Eye (tissue), 1 donor: ENCODE measurements around the gene PDZRN4.

Experiments used
- DNase-seq: peaks from one replicate; pipeline ENCODE4 v3.0.0-alpha.2; 2015

PDZRN4 gene

GRCh38 chr12:41365653-41366171 lies 177.6 kb downstream of the PDZRN4 start:
- peak; percentile 6 for DNase-seq

- DNase-seq, result no peak
These were observed 179.7 kb downstream of the PDZRN4 start for GRCh38 chr12:41367726-41368405.

GRCh38 chr12:41380878-41381277 lies 192.8 kb downstream of the PDZRN4 start:
- no peak for DNase-seq

GRCh38 chr12:41402801-41403200 lies 214.7 kb downstream of the PDZRN4 start:
- no peak for DNase-seq

- DNase-seq, result peak; percentile 48
These were observed 219.2 kb downstream of the PDZRN4 start for GRCh38 chr12:41407232-41407799.

GRCh38 chr12:41409628-41410027 lies 221.5 kb downstream of the PDZRN4 start:
- DNase-seq, result peak; percentile 7

GRCh38 chr12:41418586-41418985 lies 230.5 kb downstream of the PDZRN4 start:
- DNase-seq, result no peak

- peak; percentile 28 for DNase-seq
These were observed 231.2 kb downstream of the PDZRN4 start for GRCh38 chr12:41419131-41419893.

GRCh38 chr12:41424651-41425050 lies 236.5 kb downstream of the PDZRN4 start:
- DNase-seq, result no peak

- no peak for DNase-seq
These were observed 245.3 kb downstream of the PDZRN4 start for GRCh38 chr12:41433460-41433859.

GRCh38 chr12:41436076-41436475 lies 248.0 kb downstream of the PDZRN4 start:
- DNase-seq, result peak; percentile 14

GRCh38 chr12:41437563-41437962 lies 249.4 kb downstream of the PDZRN4 start:
- peak; percentile 90 for DNase-seq

GRCh38 chr12:41438854-41439541 lies 250.9 kb downstream of the PDZRN4 start:
- DNase-seq, result no peak

GRCh38 chr12:41439801-41440200 lies 251.7 kb downstream of the PDZRN4 start:
- DNase-seq, result no peak

GRCh38 chr12:41441180-41441579 lies 253.1 kb downstream of the PDZRN4 start:
- no peak for DNase-seq

- DNase-seq, result no peak
These were observed 254.8 kb downstream of the PDZRN4 start for GRCh38 chr12:41442896-41443295.

- no peak for DNase-seq
These were observed 255.6 kb downstream of the PDZRN4 start for GRCh38 chr12:41443690-41444089.

- no peak for DNase-seq
These were observed 264.8 kb downstream of the PDZRN4 start for GRCh38 chr12:41452838-41453407.

GRCh38 chr12:41453409-41453808 lies 265.3 kb downstream of the PDZRN4 start:
- DNase-seq, result no peak

- DNase-seq, result no peak
These were observed 271.2 kb downstream of the PDZRN4 start for GRCh38 chr12:41459111-41459905.

GRCh38 chr12:41459906-41460214 lies 271.7 kb downstream of the PDZRN4 start:
- DNase-seq, result no peak

- DNase-seq, result no peak
These were observed 272.8 kb downstream of the PDZRN4 start for GRCh38 chr12:41460906-41461305.
